Endothelial cell (in vitro differentiated cells): ENCODE measurements around the gene NKAIN2. TPM values are rescaled to one million over a fixed set of nuclear protein-coding genes. Genes with fewer than 3 reads are reported as not detected.

Experiments used
- DNase-seq: peaks from one replicate; pipeline ENCODE4 v3.0.0; 2021; ENCODE audit warnings: low spot score
- H3K27ac Mint-ChIP-seq: one replicate; pipeline ENCODE4 v1.8.0; 2021; ENCODE audit warnings: mixed read lengths, inconsistent platforms; ENCODE audit not compliant: unreplicated experiment
- H3K27me3 Mint-ChIP-seq: one replicate; pipeline ENCODE4 v1.8.0; 2021; ENCODE audit warnings: mild to moderate bottlenecking, moderate library complexity, mixed read lengths, inconsistent platforms; ENCODE audit not compliant: unreplicated experiment
- H3K36me3 Mint-ChIP-seq: one replicate; pipeline ENCODE4 v1.8.0; 2021; ENCODE audit warnings: mild to moderate bottlenecking, low read depth, mixed read lengths, inconsistent platforms; ENCODE audit not compliant: unreplicated experiment
- H3K4me1 Mint-ChIP-seq: one replicate; pipeline ENCODE4 v1.8.0; 2021; ENCODE audit warnings: mild to moderate bottlenecking, mixed read lengths, inconsistent platforms; ENCODE audit not compliant: unreplicated experiment
- H3K4me3 Mint-ChIP-seq: one replicate; pipeline ENCODE4 v1.8.0; 2021; ENCODE audit warnings: mild to moderate bottlenecking, mixed read lengths, inconsistent platforms; ENCODE audit not compliant: unreplicated experiment
- H3K9me3 Mint-ChIP-seq: one replicate; pipeline ENCODE4 v1.8.0; 2021; ENCODE audit warnings: mixed read lengths, inconsistent platforms; ENCODE audit not compliant: unreplicated experiment
- total RNA-seq: library from RNA; stranded (reverse); fragmentation: NEBNext Ultra II Directional; extraction: Animal tissue kit (Norgen Biotek cat#: 25700); gene quantifications from one replicate; pipeline ENCODE4 v1.2.1, GENCODE V29; 2021; ENCODE audit not compliant: unreplicated experiment
- TF ChIP-seq, protein P1 (sequence below): fragments of 200-600 bp; sonication (generic); IDR thresholded peaks from one replicate; pipeline ENCODE4 v1.5.0; 2021; ENCODE audit warnings: antibody characterized with exemption; ENCODE audit not compliant: unreplicated experiment

Gene NKAIN2
- total RNA-seq, 1 donor from 2014 or later = 9.5 TPM

DNA sequence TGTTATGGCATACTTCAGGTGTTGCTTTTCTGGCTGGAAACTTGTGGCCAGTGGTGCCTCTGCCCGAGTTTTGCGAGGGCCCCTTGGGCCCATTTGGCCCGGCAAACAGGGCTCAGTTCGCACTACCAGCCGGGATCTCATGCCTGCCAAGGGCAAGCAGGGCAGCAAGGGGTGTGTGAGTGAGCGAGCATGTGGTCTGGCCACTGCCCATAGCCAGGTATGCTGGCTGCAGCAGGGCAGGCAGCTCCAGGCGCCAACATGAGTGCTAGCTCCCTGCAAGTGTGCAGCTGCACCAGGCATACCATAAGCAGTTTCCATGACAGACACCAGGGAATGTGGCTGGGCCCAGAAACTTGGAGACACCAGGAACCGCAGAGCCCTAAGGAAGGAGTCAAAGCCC lies 389.5 kb downstream of the NKAIN2 start:
- no peak overlapping the region for H3K27ac Mint-ChIP-seq
- TF ChIP-seq, protein P1, sequence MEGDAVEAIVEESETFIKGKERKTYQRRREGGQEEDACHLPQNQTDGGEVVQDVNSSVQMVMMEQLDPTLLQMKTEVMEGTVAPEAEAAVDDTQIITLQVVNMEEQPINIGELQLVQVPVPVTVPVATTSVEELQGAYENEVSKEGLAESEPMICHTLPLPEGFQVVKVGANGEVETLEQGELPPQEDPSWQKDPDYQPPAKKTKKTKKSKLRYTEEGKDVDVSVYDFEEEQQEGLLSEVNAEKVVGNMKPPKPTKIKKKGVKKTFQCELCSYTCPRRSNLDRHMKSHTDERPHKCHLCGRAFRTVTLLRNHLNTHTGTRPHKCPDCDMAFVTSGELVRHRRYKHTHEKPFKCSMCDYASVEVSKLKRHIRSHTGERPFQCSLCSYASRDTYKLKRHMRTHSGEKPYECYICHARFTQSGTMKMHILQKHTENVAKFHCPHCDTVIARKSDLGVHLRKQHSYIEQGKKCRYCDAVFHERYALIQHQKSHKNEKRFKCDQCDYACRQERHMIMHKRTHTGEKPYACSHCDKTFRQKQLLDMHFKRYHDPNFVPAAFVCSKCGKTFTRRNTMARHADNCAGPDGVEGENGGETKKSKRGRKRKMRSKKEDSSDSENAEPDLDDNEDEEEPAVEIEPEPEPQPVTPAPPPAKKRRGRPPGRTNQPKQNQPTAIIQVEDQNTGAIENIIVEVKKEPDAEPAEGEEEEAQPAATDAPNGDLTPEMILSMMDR = no peak
- no peaks in the 10 kb centered on the region for H3K36me3 Mint-ChIP-seq
- DNase-seq = no peak
- no peak overlapping the region for H3K4me3 Mint-ChIP-seq
- H3K9me3 Mint-ChIP-seq = no peaks in the 10 kb centered on the region
- H3K27me3 Mint-ChIP-seq = no peaks in the 10 kb centered on the region
- no peaks in the 10 kb centered on the region for H3K4me1 Mint-ChIP-seq

DNA sequence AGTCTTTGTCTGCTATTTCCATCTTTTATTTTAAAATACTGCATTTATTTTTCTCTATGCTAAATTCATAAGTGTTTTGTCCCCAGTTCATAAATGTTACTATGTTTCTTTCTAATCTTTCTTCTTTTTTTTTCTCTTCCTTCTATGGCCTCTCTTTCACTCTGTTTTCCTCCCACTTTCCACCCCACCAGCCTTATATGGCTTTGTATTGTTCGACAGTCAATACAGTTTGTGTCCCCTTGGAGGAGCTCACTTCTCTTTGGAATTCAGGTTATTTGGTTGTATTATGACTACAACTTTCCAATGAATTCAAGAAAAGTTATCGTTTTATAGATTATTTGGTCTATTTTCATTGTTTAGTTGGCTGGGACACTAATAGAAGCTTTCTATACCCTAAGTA lies 393.5 kb downstream of the NKAIN2 start:
- Mint-ChIP-seq H3K9me3 (no peaks in the 10 kb centered on the region), H3K4me3 (no peak overlapping the region), H3K36me3 (no peaks in the 10 kb centered on the region), H3K27ac (no peak overlapping the region), H3K4me1 (no peaks in the 10 kb centered on the region), H3K27me3 (no peaks in the 10 kb centered on the region)
- DNase-seq = no peak
- TF ChIP-seq, protein P1 = no peak

DNA sequence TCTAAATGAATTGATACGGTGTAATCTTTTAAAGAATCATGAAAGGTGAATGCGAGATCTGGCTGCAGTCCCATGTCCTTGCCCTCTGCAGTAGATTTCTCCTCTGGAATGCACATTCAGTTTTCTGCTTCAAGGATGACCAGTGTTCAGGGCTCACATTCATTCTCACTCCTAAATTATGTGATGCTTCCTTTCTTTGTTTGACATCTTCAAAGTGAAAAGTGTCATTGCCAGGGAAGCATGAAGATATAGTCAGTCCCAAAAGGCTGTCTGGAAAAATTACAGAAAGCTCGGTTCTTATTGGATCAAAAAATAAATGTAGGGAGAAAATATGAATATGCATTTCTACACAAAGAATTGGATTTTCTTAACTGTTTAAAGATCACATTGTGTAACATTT lies 395.6 kb downstream of the NKAIN2 start:
- Mint-ChIP-seq H3K4me1 (no peaks in the 10 kb centered on the region), H3K27me3 (no peaks in the 10 kb centered on the region), H3K9me3 (no peaks in the 10 kb centered on the region), H3K36me3 (no peaks in the 10 kb centered on the region), H3K27ac (no peak overlapping the region), H3K4me3 (no peak overlapping the region)
- no peak for DNase-seq
- TF ChIP-seq, protein P1 = no peak

DNA sequence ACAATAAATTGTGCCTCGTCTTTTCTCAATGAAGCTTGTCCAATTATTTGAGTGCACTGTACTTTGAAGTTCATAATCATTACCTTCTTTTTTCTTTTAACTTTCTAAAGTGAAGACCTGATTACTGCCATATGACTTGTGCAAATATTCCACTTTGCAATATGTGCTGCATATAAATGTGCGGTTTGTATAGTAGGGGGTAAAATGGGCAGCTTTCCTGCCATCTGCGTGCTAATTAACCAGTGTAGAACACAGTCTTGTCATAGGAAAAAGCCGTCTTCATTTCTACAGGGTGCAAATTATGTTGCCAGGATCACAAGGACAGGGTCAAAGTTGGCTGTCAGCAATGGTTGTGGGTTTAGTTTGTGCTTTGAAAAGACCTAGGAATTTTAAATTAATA lies 397.0 kb downstream of the NKAIN2 start:
- Mint-ChIP-seq H3K36me3 (no peaks in the 10 kb centered on the region), H3K4me3 (no peak overlapping the region), H3K4me1 (no peaks in the 10 kb centered on the region), H3K9me3 (no peaks in the 10 kb centered on the region), H3K27me3 (no peaks in the 10 kb centered on the region), H3K27ac (no peak overlapping the region)
- DNase-seq = no peak
- TF ChIP-seq, protein P1 = no peak

DNA sequence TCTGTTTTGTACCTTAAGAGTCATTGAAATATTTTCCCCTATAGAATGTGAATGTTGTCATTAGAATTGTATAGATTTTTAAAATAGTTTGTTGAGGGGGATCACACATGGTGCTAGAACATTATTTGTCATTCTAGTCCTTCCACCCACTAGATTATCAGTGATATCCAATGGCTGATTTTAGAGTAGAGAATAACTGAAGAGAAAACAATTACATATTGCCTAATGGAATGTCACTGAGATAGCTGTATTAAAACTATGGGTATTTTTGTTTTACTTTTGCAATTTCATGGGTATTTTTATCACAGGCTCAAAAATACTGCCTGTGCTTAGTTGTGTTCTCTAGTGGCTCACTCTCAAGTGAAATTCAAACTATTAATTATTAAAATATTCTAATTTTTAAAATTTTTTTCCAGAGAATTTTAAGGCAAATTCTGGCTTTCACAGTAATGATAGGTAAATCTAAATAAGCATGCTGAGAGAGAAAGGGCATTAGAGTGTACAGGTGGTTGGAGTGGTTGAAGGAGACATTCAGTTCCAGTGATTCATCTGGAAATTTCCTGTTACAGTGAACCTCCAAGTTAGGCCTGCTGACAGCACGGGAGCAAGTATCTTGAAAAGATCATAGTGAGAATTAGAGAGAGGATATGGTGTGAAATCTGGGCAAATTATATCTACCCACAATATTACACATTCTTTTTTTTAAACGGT lies 399.6 kb downstream of the NKAIN2 start:
- no peak overlapping the region for H3K27ac Mint-ChIP-seq
- no peaks in the 10 kb centered on the region for H3K4me1 Mint-ChIP-seq
- H3K4me3 Mint-ChIP-seq = no peak overlapping the region
- no peaks in the 10 kb centered on the region for H3K36me3 Mint-ChIP-seq
- H3K9me3 Mint-ChIP-seq = no peaks in the 10 kb centered on the region
- DNase-seq = no peak
- TF ChIP-seq, protein P1 = no peak
- no peaks in the 10 kb centered on the region for H3K27me3 Mint-ChIP-seq
